Measurements from ENCODE around the gene ABR.

GRCh38 chr17:1124896-1125787 is 54.6 kb downstream of the ABR start:
- TF ChIP-seq, protein P1, sequence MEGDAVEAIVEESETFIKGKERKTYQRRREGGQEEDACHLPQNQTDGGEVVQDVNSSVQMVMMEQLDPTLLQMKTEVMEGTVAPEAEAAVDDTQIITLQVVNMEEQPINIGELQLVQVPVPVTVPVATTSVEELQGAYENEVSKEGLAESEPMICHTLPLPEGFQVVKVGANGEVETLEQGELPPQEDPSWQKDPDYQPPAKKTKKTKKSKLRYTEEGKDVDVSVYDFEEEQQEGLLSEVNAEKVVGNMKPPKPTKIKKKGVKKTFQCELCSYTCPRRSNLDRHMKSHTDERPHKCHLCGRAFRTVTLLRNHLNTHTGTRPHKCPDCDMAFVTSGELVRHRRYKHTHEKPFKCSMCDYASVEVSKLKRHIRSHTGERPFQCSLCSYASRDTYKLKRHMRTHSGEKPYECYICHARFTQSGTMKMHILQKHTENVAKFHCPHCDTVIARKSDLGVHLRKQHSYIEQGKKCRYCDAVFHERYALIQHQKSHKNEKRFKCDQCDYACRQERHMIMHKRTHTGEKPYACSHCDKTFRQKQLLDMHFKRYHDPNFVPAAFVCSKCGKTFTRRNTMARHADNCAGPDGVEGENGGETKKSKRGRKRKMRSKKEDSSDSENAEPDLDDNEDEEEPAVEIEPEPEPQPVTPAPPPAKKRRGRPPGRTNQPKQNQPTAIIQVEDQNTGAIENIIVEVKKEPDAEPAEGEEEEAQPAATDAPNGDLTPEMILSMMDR (IDR thresholded peaks at IDR 0.05): no peak
- no peak for TF ChIP-seq POLR2AphosphoS5 (IDR thresholded peaks at IDR 0.05; ENCODE audit: low read depth, low read length)
- TF ChIP-seq, protein P2, sequence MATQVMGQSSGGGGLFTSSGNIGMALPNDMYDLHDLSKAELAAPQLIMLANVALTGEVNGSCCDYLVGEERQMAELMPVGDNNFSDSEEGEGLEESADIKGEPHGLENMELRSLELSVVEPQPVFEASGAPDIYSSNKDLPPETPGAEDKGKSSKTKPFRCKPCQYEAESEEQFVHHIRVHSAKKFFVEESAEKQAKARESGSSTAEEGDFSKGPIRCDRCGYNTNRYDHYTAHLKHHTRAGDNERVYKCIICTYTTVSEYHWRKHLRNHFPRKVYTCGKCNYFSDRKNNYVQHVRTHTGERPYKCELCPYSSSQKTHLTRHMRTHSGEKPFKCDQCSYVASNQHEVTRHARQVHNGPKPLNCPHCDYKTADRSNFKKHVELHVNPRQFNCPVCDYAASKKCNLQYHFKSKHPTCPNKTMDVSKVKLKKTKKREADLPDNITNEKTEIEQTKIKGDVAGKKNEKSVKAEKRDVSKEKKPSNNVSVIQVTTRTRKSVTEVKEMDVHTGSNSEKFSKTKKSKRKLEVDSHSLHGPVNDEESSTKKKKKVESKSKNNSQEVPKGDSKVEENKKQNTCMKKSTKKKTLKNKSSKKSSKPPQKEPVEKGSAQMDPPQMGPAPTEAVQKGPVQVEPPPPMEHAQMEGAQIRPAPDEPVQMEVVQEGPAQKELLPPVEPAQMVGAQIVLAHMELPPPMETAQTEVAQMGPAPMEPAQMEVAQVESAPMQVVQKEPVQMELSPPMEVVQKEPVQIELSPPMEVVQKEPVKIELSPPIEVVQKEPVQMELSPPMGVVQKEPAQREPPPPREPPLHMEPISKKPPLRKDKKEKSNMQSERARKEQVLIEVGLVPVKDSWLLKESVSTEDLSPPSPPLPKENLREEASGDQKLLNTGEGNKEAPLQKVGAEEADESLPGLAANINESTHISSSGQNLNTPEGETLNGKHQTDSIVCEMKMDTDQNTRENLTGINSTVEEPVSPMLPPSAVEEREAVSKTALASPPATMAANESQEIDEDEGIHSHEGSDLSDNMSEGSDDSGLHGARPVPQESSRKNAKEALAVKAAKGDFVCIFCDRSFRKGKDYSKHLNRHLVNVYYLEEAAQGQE (IDR thresholded peaks at IDR 0.05; ENCODE audit: insufficient read depth in 1 of 2, low read depth in 2 of 2, low read length in 1 of 2): no peak
- no peak for TF ChIP-seq SIN3A (IDR thresholded peaks at IDR 0.05; ENCODE audit: borderline replicate concordance, insufficient read depth, low read depth, low read length)
- no peak for TF ChIP-seq TCF7L2 (IDR thresholded peaks at IDR 0.05; ENCODE audit: low read depth, low read length)
